GM12878 (cell line): Measurements from ENCODE around the gene GRIP2.

ENCODE experiments used
- BCL11A ChIP-seq: IDR thresholded peaks from 2 replicates; pipeline ENCODE4 v1.6.1; 2011; ENCODE audit warnings: low read depth, low read length
- EZH2 ChIP-seq: IDR thresholded peaks from 2 replicates; pipeline ENCODE4 v1.6.1; 2012; ENCODE audit warnings: low read depth, mild to moderate bottlenecking, control low read depth, inconsistent platforms, low read length, borderline replicate concordance; ENCODE audit not compliant: control insufficient read depth
- FOS ChIP-seq: IDR thresholded peaks from 3 replicates; pipeline ENCODE4 v1.6.1; 2011; ENCODE audit warnings: borderline replicate concordance; ENCODE audit not compliant: insufficient read length; ENCODE audit errors: extremely low read depth
- FOXM1 ChIP-seq: IDR thresholded peaks from 2 replicates; pipeline ENCODE4 v1.6.1; 2012; ENCODE audit warnings: low read depth, mild to moderate bottlenecking, inconsistent platforms, low read length, moderate library complexity
- NBN ChIP-seq: fragments of 450-650 bp; IDR thresholded peaks from 2 replicates; pipeline ENCODE4 v1.6.1; 2016
- POLR2AphosphoS5 ChIP-seq: IDR thresholded peaks from 2 replicates; pipeline ENCODE4 v1.6.1; 2011; ENCODE audit warnings: mild to moderate bottlenecking, low read length, inconsistent platforms
- ZNF274 ChIP-seq: IDR thresholded peaks from one replicate; pipeline ENCODE4 v1.8.0; 2011; ENCODE audit not compliant: insufficient read length, insufficient read depth
- TF ChIP-seq, protein P1 (sequence below), 3 experiments: IDR thresholded peaks in 2 of 3; conservative IDR thresholded peaks in 1 of 3; 2 replicates each; pipeline ENCODE4 v1.5.1; 2011; ENCODE audit warnings: low read depth in 3 of 3, low read length in 3 of 3, mild to moderate bottlenecking in 3 of 3, control low read depth in 2 of 3, moderate library complexity in 2 of 3, inconsistent platforms in 1 of 3, mixed read lengths in 1 of 3; ENCODE audit not compliant: control insufficient read depth in 2 of 3, insufficient read depth in 1 of 3; ENCODE audit errors: extremely low read depth in 1 of 3
- TF ChIP-seq, protein P2 (sequence below): IDR thresholded peaks from 2 replicates; pipeline ENCODE4 v1.6.1; 2012; ENCODE audit warnings: low read depth, low read length, improper control_type of control experiment

DNA sequence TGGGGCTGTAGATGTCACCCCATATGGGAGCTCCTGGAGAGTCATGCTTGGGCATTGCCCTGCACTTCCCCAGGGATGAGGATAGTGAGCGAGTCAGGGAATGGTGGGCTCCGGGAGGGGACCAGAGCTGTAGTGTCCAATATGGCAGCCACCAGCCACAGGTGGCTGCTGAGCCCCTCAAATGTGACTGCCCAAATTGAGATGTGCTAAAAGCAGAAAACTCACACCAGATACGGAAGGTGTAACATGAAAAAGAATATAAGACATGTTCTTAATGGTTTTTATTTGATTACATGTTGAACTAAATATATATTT lies 31.7 kb downstream of the GRIP2 start:
- TF ChIP-seq EZH2 (no peak), BCL11A (no peak), FOS (no peak), POLR2AphosphoS5 (no peak), FOXM1 (no peak), ZNF274 (no peak), NBN (no peak)
- TF ChIP-seq, protein P1, sequence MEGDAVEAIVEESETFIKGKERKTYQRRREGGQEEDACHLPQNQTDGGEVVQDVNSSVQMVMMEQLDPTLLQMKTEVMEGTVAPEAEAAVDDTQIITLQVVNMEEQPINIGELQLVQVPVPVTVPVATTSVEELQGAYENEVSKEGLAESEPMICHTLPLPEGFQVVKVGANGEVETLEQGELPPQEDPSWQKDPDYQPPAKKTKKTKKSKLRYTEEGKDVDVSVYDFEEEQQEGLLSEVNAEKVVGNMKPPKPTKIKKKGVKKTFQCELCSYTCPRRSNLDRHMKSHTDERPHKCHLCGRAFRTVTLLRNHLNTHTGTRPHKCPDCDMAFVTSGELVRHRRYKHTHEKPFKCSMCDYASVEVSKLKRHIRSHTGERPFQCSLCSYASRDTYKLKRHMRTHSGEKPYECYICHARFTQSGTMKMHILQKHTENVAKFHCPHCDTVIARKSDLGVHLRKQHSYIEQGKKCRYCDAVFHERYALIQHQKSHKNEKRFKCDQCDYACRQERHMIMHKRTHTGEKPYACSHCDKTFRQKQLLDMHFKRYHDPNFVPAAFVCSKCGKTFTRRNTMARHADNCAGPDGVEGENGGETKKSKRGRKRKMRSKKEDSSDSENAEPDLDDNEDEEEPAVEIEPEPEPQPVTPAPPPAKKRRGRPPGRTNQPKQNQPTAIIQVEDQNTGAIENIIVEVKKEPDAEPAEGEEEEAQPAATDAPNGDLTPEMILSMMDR (IDR thresholded peaks at IDR 0.05 in 2 of 3, conservative IDR thresholded peaks at IDR 0.05 in 1 of 3; ENCODE audit: control insufficient read depth in 2 of 3, extremely low read depth in 1 of 3, insufficient read depth in 1 of 3, low read depth in 3 of 3, low read length in 3 of 3), result no peak
- TF ChIP-seq, protein P2, sequence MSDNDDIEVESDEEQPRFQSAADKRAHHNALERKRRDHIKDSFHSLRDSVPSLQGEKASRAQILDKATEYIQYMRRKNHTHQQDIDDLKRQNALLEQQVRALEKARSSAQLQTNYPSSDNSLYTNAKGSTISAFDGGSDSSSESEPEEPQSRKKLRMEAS, result no peak
